CD14-positive monocyte (primary cell): ENCODE results near the gene HSPA1B. TPM values are rescaled to one million over a fixed set of nuclear protein-coding genes. Genes with fewer than 3 reads are reported as not detected.
A peak's percentile ranks its signal among the peaks of the same experiment; 100 is the strongest.

Experiments used
- DNase-seq, 3 donors: peaks; one replicate each; pipeline ENCODE4 v3.0.0-alpha.2; 2011 to 2022
- H2AFZ ChIP-seq: 2 replicates; pipeline ENCODE4 v1.6.0; 2012; ENCODE audit warnings: mild to moderate bottlenecking, low read depth, low read length, inconsistent platforms; ENCODE audit not compliant: insufficient read depth, poor library complexity, severe bottlenecking
- H3K27ac ChIP-seq, 2 donors: 1 replicate in 1 of 2; 2 replicates in 1 of 2; pipeline ENCODE4 v1.5.1; 2012 to 2013; ENCODE audit warnings: low read length in 2 of 2, control low read depth in 1 of 2, inconsistent platforms in 1 of 2, low read depth in 1 of 2, mild to moderate bottlenecking in 1 of 2
- H3K27me3 ChIP-seq, 2 donors: one replicate each; pipeline versions ENCODE4 v1.6.0 to v1.6.1; 2011 to 2013; ENCODE audit warnings: low read length in 2 of 2; ENCODE audit not compliant: control insufficient read depth in 2 of 2, insufficient read depth in 2 of 2
- H3K36me3 ChIP-seq, 2 donors: replicated peaks in 1 of 2; 1 replicate in 1 of 2; 2 replicates in 1 of 2; pipeline versions ENCODE4 v1.5.1 to v1.6.1; 2012 to 2013; ENCODE audit warnings: low read length in 2 of 2, control low read depth in 1 of 2, inconsistent platforms in 1 of 2, mild to moderate bottlenecking in 1 of 2; ENCODE audit not compliant: insufficient read depth in 2 of 2, control insufficient read depth in 1 of 2
- H3K4me1 ChIP-seq, 2 donors: 1 replicate in 1 of 2; 2 replicates in 1 of 2; pipeline versions ENCODE4 v1.5.1 to v1.6.1; 2012 to 2013; ENCODE audit warnings: low read length in 2 of 2, control low read depth in 1 of 2, inconsistent platforms in 1 of 2, mild to moderate bottlenecking in 1 of 2, moderate library complexity in 1 of 2; ENCODE audit not compliant: insufficient read depth in 2 of 2, control insufficient read depth in 1 of 2
- H3K4me2 ChIP-seq: replicated peaks from 2 replicates; pipeline ENCODE3; 2012; ENCODE audit warnings: low read length, moderate library complexity, mild to moderate bottlenecking; ENCODE audit not compliant: poor library complexity, severe bottlenecking; ENCODE audit errors: extremely low read depth
- H3K4me3 ChIP-seq, 3 experiments: fragments of 200-600 bp in 1 of 3; sonication (generic) in 1 of 3; replicated peaks in 1 of 3; 1 replicate in 2 of 3; 2 replicates in 1 of 3; pipeline ENCODE4 v1.5.1; 2011 to 2013; ENCODE audit warnings: low read length in 3 of 3, mild to moderate bottlenecking in 3 of 3, control low read depth in 2 of 3, low read depth in 2 of 3, inconsistent platforms in 1 of 3, moderate library complexity in 1 of 3
- H3K79me2 ChIP-seq: 2 replicates; pipeline ENCODE4 v1.6.0; 2012; ENCODE audit warnings: mild to moderate bottlenecking, control low read depth, inconsistent platforms, low read length, moderate library complexity; ENCODE audit not compliant: insufficient read depth
- H3K9ac ChIP-seq: 2 replicates; pipeline ENCODE4 v1.6.0; 2017; ENCODE audit warnings: low read length, mild to moderate bottlenecking; ENCODE audit not compliant: insufficient read depth, poor library complexity, severe bottlenecking
- H3K9me3 ChIP-seq, 2 donors: replicated peaks in 1 of 2; 1 replicate in 1 of 2; 2 replicates in 1 of 2; pipeline versions ENCODE4 v1.5.1 to v1.6.1; 2012 to 2013; ENCODE audit warnings: low read length in 2 of 2, control low read depth in 1 of 2; ENCODE audit not compliant: control insufficient read depth in 1 of 2, insufficient read depth in 1 of 2
- H4K20me1 ChIP-seq: 2 replicates; pipeline ENCODE4 v1.6.0; 2012; ENCODE audit warnings: mild to moderate bottlenecking, low read length, control low read depth, moderate library complexity; ENCODE audit not compliant: insufficient read depth
- H3K27ac Mint-ChIP-seq, 7 donors: one replicate each; pipeline ENCODE4 v1.8.0; 2020; ENCODE audit warnings: mild to moderate bottlenecking in 7 of 7, mixed read lengths in 7 of 7, moderate library complexity in 6 of 7, inconsistent platforms in 2 of 7
- H3K27me3 Mint-ChIP-seq, 3 donors: one replicate each; pipeline ENCODE4 v1.8.0; 2021 to 2022; ENCODE audit warnings: low read depth in 3 of 3, mild to moderate bottlenecking in 3 of 3, mixed read lengths in 3 of 3, moderate library complexity in 3 of 3, inconsistent platforms in 1 of 3
- H3K36me3 Mint-ChIP-seq, 2 donors: one replicate each; pipeline ENCODE4 v1.8.0; 2020; ENCODE audit warnings: mixed read lengths in 2 of 2, inconsistent platforms in 1 of 2, mild to moderate bottlenecking in 1 of 2
- H3K4me1 Mint-ChIP-seq: one replicate; pipeline ENCODE4 v1.8.0; 2020; ENCODE audit warnings: mild to moderate bottlenecking, mixed read lengths
- H3K4me3 Mint-ChIP-seq, 2 donors: one replicate each; pipeline ENCODE4 v1.8.0; 2020; ENCODE audit warnings: mild to moderate bottlenecking in 2 of 2, mixed read lengths in 2 of 2, moderate library complexity in 1 of 2
- H3K9me3 Mint-ChIP-seq, 7 donors: one replicate each; pipeline ENCODE4 v1.8.0; 2020 to 2022; ENCODE audit warnings: mixed read lengths in 7 of 7, mild to moderate bottlenecking in 6 of 7, moderate library complexity in 6 of 7, inconsistent platforms in 2 of 7
- WGBS: methylation state at CpG from one replicate; pipeline ENCODE4 v1.1.5; 2013; ENCODE audit warnings: missing lambda C conversion rate; ENCODE audit not compliant: insufficient coverage; 5-methylcytosine and 5-hydroxymethylcytosine counted together
- intact Hi-C, 2 donors: fragments of 100-400 bp; cut with micrococcal nuclease; formaldehyde crosslinking; loops; one replicate each; pipeline versions ENCODE4 v1.15.0 to v1.15.1; 2023
- polyA plus RNA-seq, 3 donors: library from polyadenylated mRNA; depleted of rRNA in 1 of 3; unstranded in 2 of 3; stranded (reverse) in 1 of 3; fragments of 300-500 nt in 2 of 3; fragments of >200 nt in 1 of 3; fragmentation: Illumina TruSeq in 2 of 3; gene quantifications; 1 replicate in 2 of 3; 2 replicates in 1 of 3; pipeline ENCODE4 v1.2.3, GENCODE V29; 2012 to 2021
- TF ChIP-seq, protein P1 (sequence below): fragments of 200-600 bp; IDR thresholded peaks from one replicate; pipeline ENCODE4 v1.8.0; 2022; ENCODE audit warnings: antibody characterized with exemption, mild to moderate bottlenecking

Gene HSPA1B
- polyA plus RNA-seq, 3 donors, result 3.4 to 81.4 (median 4.8) TPM

DNA sequence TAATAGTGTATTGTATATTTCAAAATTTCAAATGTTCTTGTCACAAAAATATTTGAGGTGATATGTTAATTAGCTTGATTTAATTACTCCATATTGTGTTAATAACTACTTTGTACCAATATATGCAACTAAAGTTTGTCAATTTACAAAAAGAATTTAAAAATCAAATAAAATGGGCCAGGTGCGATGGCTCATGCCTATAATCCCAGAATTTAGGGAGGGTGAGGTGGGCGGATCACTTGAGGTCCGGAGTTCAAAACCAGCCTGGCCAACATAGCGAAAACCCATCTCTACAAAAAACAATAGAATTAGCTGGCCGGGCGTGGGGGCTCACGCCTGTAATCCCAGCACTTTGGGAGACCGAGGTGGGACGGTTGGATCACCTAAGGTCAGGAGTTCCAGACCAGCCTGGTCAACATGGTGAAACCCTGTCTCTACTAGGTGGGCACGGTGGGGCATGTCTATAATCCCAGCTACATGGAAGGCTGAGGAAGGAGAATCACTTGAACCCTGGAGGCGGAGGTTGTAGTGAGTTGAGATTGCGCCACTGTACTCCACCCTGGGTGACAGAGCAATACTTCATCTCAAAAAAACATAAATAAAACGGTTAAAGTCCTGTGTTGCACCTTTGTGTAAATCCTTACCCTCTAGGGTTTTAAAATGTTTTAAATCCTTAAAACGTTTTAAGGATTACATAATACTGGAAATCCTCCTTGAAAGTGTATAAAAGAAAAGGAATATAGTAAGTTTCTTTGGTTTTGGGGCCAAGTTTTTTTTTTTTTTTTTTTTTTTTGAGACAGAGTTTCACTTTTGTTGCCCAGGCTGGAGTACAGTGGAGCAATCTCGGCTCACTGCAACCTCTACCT lies 4.0 kb downstream of the HSPA1B start:
- Histone ChIP-seq H3K4me3 (peak overlapping the region in 1 of 3 experiments; percentile 88), H2AFZ (no peak overlapping the region), H4K20me1 (peaks cover 9% of the 10 kb centered on the region), H3K9ac (peak overlapping the region; percentile 21), H3K4me2 (peak overlapping the region; percentile 97), H3K27me3 (no peaks in the 10 kb centered on the region), H3K79me2 (peaks cover 59% of the 10 kb centered on the region), H3K9me3 (no peaks in the 10 kb centered on the region), H3K27ac (peak overlapping the region; percentile 70 to 87), H3K36me3 (no peaks in the 10 kb centered on the region), H3K4me1 (peaks cover 57 to 69% of the 10 kb centered on the region in 2 donors)
- Mint-ChIP-seq H3K27ac (peak overlapping the region; percentile 87 to 95 (median 93)), H3K4me3 (peak overlapping the region; percentile 51 to 80), H3K27me3 (no peaks in the 10 kb centered on the region), H3K36me3 (peaks cover 2 to 7% of the 10 kb centered on the region in 2 donors), H3K4me1 (peaks cover 47% of the 10 kb centered on the region), H3K9me3 (no peaks in the 10 kb centered on the region)
- WGBS, result 82% methylated on average over 3 of the region's 15 CpGs
- TF ChIP-seq, protein P1, sequence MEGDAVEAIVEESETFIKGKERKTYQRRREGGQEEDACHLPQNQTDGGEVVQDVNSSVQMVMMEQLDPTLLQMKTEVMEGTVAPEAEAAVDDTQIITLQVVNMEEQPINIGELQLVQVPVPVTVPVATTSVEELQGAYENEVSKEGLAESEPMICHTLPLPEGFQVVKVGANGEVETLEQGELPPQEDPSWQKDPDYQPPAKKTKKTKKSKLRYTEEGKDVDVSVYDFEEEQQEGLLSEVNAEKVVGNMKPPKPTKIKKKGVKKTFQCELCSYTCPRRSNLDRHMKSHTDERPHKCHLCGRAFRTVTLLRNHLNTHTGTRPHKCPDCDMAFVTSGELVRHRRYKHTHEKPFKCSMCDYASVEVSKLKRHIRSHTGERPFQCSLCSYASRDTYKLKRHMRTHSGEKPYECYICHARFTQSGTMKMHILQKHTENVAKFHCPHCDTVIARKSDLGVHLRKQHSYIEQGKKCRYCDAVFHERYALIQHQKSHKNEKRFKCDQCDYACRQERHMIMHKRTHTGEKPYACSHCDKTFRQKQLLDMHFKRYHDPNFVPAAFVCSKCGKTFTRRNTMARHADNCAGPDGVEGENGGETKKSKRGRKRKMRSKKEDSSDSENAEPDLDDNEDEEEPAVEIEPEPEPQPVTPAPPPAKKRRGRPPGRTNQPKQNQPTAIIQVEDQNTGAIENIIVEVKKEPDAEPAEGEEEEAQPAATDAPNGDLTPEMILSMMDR, result no peak
- peak; percentile 23 to 37 (median 35) for DNase-seq
- intact Hi-C loops, result loop anchor here (5.0 to 10.0 kb wide), 4 partner anchors 104 to 287 kb away; partner anchors contain the start of genes DDAH2 (in 2 of the 2), LY6G5C (in 2 of the 2), ATP6V1G2 (in 1 of the 2) and DDX39B (in 1 of the 2)

DNA sequence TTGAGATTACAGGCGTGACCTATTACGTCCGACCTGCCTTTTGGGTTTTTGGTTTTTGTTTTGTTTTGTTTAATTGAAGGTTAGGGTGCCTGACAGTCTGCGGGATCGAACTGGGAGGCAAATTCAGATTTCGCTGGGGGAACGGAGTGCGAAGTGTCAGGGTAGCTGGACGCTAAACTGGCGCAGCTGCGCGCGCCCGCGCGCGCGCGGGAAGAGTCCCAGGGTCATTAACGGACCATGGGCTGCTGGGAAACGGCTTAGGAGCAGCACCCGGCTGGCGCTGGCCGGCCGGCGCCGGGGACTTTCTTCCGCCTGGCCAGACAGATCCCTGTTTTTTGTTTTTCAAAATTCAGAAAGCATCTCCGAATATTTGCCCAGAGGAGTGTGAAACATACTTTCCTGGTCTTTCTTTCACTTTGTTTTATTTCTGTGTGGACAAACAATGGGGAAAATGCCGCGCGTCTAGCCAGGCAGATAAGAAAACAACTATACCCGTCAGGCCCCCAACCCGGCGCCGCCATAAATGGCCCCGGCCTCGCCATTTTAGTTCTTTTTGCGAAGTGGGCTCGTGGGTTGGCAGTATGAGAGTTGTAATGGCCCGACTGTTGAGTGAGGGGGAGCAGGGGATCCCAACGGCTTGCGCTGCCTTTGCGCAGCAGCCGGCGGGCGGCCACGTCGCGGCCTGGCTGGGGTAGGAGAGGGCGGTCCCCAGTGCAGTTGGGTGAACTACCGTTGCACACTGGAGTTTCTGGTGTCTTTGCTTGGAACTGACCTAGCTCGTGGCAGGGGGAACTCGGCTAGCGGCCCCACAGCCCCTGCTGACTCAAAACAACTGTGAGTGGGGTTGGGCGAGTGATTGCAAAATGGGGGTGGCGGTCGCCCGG lies 7.1 kb downstream of the HSPA1B start:
- H3K9me3 ChIP-seq, result no peaks in the 10 kb centered on the region
- Mint-ChIP-seq H3K36me3 (peaks cover 19 to 36% of the 10 kb centered on the region in 2 donors), H3K4me1 (peaks cover 56% of the 10 kb centered on the region), H3K27ac (peak overlapping the region; percentile 97 to 100 (median 98)), H3K9me3 (no peaks in the 10 kb centered on the region), H3K4me3 (peak overlapping the region; percentile 98 to 99), H3K27me3 (no peaks in the 10 kb centered on the region)
- H2AFZ ChIP-seq, result peak overlapping the region; percentile 76
- peaks cover 38% of the 10 kb centered on the region for H4K20me1 ChIP-seq
- WGBS, result under 1% methylated on average over 57 of the region's 59 CpGs
- peak overlapping the region; percentile 80 for H3K9ac ChIP-seq
- H3K4me3 ChIP-seq, result peak overlapping the region; percentile 83 to 89 (median 86)
- TF ChIP-seq, protein P1, result no peak
- peak; percentile 77 to 86 (median 81) for DNase-seq
- H3K27ac ChIP-seq, result peak overlapping the region; percentile 87 to 92
- peak overlapping the region; percentile 85 for H3K4me2 ChIP-seq
- H3K79me2 ChIP-seq, result peaks cover 79% of the 10 kb centered on the region
- peaks cover 25 to 29% of the 10 kb centered on the region in 2 donors for H3K36me3 ChIP-seq
- no peaks in the 10 kb centered on the region for H3K27me3 ChIP-seq
- intact Hi-C loops, result loop anchor here (5.0 to 10.0 kb wide), 4 partner anchors 107 to 290 kb away; partner anchors contain the start of genes DDAH2 (in 2 of the 2), LY6G5C (in 2 of the 2), ATP6V1G2 (in 1 of the 2) and DDX39B (in 1 of the 2)
- H3K4me1 ChIP-seq, result peaks cover 70 to 82% of the 10 kb centered on the region in 2 donors
